NCI-H1105 (cell line): ENCODE measurements around the gene KCNV2.

Source experiments
- DNase-seq: peaks from one replicate; lab custom pipeline; 2025; lab: John Stamatoyannopoulos, UW

KCNV2 gene

GRCh38 chr9:2758898-2759510 lies 41.7 kb downstream of the KCNV2 start:
- no peak for DNase-seq

- DNase-seq = no peak
These were observed 44.1 kb downstream of the KCNV2 start for GRCh38 chr9:2761424-2761823.

DNA sequence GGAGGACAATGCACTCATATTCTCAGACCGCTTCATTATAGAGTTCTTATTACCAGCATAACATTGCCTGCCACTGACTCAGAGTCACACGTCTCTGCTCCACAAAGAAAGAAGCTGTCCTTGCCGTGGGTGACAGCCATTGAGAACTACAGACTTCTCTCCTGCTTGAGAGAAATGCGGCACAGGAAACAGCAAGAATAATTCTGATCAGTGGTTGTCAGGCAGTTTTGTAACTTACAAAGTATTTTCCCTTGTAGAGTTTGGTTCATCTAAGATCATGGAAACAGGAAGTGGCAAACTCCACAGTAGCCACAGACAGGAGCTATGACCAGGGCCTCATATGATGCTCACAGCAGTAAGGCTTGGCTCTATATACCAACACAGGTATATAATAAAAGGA lies 47.0 kb downstream of the KCNV2 start:
- DNase-seq = no peak

DNA sequence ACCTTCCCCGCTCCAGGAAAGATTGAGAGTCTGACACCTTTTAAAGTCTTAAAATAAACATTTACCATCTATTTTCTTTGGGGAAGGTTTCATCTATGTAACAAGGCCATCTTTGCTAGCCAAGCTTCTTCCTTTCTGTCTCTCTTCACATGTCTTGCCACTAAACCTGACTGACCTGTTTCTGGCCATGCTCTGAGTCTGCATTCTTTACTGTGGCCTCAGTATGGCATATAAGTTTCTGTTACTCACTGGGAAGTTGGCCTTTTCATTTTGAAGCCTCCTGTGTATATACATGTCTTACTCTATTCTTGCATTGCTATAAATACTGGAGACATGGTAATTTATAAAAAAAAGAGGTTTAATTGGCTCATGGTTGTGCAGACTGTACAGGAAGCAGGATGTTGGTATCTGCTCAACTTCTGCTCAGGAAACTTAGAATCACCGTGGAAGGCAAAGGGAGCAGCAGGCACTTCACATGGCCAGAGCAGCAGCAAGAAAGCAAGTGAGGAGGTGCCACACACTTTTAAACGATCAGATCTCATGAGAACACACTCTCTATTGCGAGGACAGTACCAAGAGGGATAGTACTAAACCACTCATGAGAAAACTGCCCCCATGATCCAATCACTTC lies 48.1 kb downstream of the KCNV2 start:
- no peak for DNase-seq

DNA sequence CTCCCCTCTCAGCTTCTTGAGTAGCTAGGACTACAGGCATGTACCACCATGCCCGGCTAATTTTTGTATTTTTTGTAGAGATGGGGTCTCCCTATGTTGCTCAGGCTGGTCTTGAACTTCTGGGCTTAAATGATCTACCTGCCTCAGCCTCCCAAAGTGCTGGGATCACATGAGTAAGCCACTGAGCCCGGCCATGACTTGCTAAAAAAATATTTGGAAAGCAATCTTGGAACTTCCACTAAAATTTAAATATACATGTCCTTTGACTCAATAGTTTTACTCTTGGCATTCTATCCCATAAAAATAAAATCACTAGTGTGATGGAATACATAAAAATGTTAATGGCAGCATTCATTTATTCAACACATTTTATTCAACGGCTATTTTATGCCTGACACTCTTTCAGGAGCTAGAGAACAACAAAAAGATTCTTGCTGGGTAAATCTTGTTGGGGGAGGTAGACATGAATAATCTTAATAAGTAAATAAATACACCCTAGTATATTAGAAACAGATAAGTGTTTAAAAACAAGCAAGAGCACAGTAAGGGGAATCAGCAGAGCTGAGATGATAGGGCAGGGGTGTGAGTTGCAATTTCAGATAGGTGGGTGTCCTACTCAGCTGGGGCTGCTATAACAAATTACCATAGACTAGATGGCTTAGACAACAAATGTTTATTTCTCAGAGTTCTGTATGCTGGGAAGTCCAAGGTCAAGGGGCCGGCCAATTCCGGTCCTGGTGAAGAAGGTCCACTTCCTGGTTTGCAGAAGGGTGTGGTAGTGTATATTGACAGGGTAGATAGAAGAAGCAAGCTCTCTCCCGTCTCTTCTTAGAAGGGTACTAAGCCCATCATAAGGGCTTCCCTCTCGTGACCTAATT lies 50.7 kb downstream of the KCNV2 start:
- DNase-seq = no peak

- no peak for DNase-seq
These were observed 53.8 kb downstream of the KCNV2 start for GRCh38 chr9:2771087-2771486.

- DNase-seq = no peak
These were observed 54.4 kb downstream of the KCNV2 start for GRCh38 chr9:2771661-2772060.

DNA sequence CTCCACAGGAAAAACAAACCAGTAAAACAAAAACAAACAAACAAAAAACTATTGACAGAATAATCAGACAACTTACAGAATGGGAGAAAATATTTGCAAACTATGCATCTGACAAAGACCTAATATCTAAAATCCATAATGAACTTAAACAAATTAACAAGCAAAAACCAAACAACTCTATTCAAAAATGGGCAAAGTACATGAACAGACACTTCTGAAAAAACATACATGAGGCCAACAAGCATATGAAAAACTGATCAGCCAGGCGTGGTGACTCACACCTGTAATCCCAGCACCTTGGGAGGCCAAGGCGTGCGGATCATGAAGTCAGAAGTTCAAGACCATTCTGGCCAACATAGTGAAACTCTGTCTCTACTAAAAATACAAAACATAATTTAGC lies 60.1 kb downstream of the KCNV2 start:
- DNase-seq = no peak

GRCh38 chr9:2778816-2779215 lies 61.5 kb downstream of the KCNV2 start:
- no peak for DNase-seq
